ENCODE measurements around the gene FLT4. TPM values are rescaled to one million over a fixed set of nuclear protein-coding genes. Genes with fewer than 3 reads are reported as not detected.

FLT4 gene
- total RNA-seq, 1 donor from 2014 or later, result 2.0 TPM

- H3K27me3 Mint-ChIP-seq, result peaks cover 18% of the 10 kb centered on the region
- TF ChIP-seq CTCF (IDR thresholded peaks at IDR 0.05; ENCODE audit: unreplicated experiment), result no peak
- no peak overlapping the region for H3K4me3 Mint-ChIP-seq (ENCODE audit: low read depth)
- H3K27ac Mint-ChIP-seq, result no peak overlapping the region
- no peaks in the 10 kb centered on the region for H3K36me3 Mint-ChIP-seq (ENCODE audit: insufficient read depth)
- H3K9me3 Mint-ChIP-seq (ENCODE audit: low read depth), result no peaks in the 10 kb centered on the region
- no peak for DNase-seq (ENCODE audit: low spot score, unreplicated experiment)
- H3K4me1 Mint-ChIP-seq (ENCODE audit: low read depth), result no peaks in the 10 kb centered on the region
Measured at GRCh38 chr5:180600554-180601041, 48.8 kb downstream of the FLT4 start.

GRCh38 chr5:180599981-180600553 lies 49.3 kb downstream of the FLT4 start:
- H3K36me3 Mint-ChIP-seq (ENCODE audit: insufficient read depth), result no peaks in the 10 kb centered on the region
- no peak overlapping the region for H3K27ac Mint-ChIP-seq
- H3K27me3 Mint-ChIP-seq, result peaks cover 14% of the 10 kb centered on the region
- H3K4me3 Mint-ChIP-seq (ENCODE audit: low read depth), result no peak overlapping the region
- TF ChIP-seq CTCF (IDR thresholded peaks at IDR 0.05; ENCODE audit: unreplicated experiment), result no peak
- H3K4me1 Mint-ChIP-seq (ENCODE audit: low read depth), result no peaks in the 10 kb centered on the region
- DNase-seq (ENCODE audit: low spot score, unreplicated experiment), result no peak
- no peaks in the 10 kb centered on the region for H3K9me3 Mint-ChIP-seq (ENCODE audit: low read depth)

- Mint-ChIP-seq H3K27me3 (peaks cover 13% of the 10 kb centered on the region), H3K9me3 (ENCODE audit: low read depth) (no peaks in the 10 kb centered on the region), H3K36me3 (ENCODE audit: insufficient read depth) (no peaks in the 10 kb centered on the region), H3K27ac (no peak overlapping the region), H3K4me3 (ENCODE audit: low read depth) (no peak overlapping the region), H3K4me1 (ENCODE audit: low read depth) (peaks cover 1% of the 10 kb centered on the region)
- TF ChIP-seq CTCF (IDR thresholded peaks at IDR 0.05; ENCODE audit: unreplicated experiment), result no peak
- DNase-seq (ENCODE audit: low spot score, unreplicated experiment), result no peak
Measured at GRCh38 chr5:180599590-180599914, 49.8 kb downstream of the FLT4 start.

- H3K27me3 Mint-ChIP-seq, result peaks cover 11% of the 10 kb centered on the region
- H3K9me3 Mint-ChIP-seq (ENCODE audit: low read depth), result no peaks in the 10 kb centered on the region
- H3K36me3 Mint-ChIP-seq (ENCODE audit: insufficient read depth), result no peaks in the 10 kb centered on the region
- TF ChIP-seq CTCF (IDR thresholded peaks at IDR 0.05; ENCODE audit: unreplicated experiment), result no peak
- DNase-seq (ENCODE audit: low spot score, unreplicated experiment), result no peak
- H3K4me1 Mint-ChIP-seq (ENCODE audit: low read depth), result peaks cover 1% of the 10 kb centered on the region
- no peak overlapping the region for H3K4me3 Mint-ChIP-seq (ENCODE audit: low read depth)
- H3K27ac Mint-ChIP-seq, result no peak overlapping the region
Measured at GRCh38 chr5:180598797-180599589, 50.4 kb downstream of the FLT4 start.

GRCh38 chr5:180598316-180598701 lies 51.1 kb downstream of the FLT4 start:
- DNase-seq (ENCODE audit: low spot score, unreplicated experiment), result no peak
- peaks cover 1% of the 10 kb centered on the region for H3K4me1 Mint-ChIP-seq (ENCODE audit: low read depth)
- H3K27ac Mint-ChIP-seq, result no peak overlapping the region
- H3K9me3 Mint-ChIP-seq (ENCODE audit: low read depth), result no peaks in the 10 kb centered on the region
- no peak overlapping the region for H3K4me3 Mint-ChIP-seq (ENCODE audit: low read depth)
- no peak for TF ChIP-seq CTCF (IDR thresholded peaks at IDR 0.05; ENCODE audit: unreplicated experiment)
- peaks cover 17% of the 10 kb centered on the region for H3K27me3 Mint-ChIP-seq
- no peaks in the 10 kb centered on the region for H3K36me3 Mint-ChIP-seq (ENCODE audit: insufficient read depth)

All from progenitor cell of endocrine pancreas (in vitro differentiated cells).